Vagina (tissue), 2 donors: Measurements from ENCODE around the gene OR9G4. TPM values are rescaled to one million over a fixed set of nuclear protein-coding genes. Genes with fewer than 3 reads are reported as not detected.

Experiments used
- DNase-seq, 2 donors: peaks; one replicate each; pipeline ENCODE4 v3.0.0-alpha.2; 2017; ENCODE audit errors: extremely low spot score in 2 of 2
- H3K27ac ChIP-seq: fragments of 200-600 bp; sonication (generic); one replicate; pipeline ENCODE4 v1.5.1; 2019
- H3K27me3 ChIP-seq: fragments of 200-600 bp; sonication (generic); one replicate; pipeline ENCODE4 v1.5.1; 2019
- H3K36me3 ChIP-seq, 2 donors: fragments of 200-600 bp; sonication (generic); one replicate each; pipeline ENCODE4 v1.5.1; 2017 to 2019
- H3K4me1 ChIP-seq: fragments of 200-600 bp; sonication (generic); one replicate; pipeline ENCODE4 v1.5.1; 2019
- H3K4me3 ChIP-seq, 2 donors: fragments of 200-600 bp; sonication (generic); 1 replicate in 1 of 2; 2 replicates in 1 of 2; pipeline ENCODE4 v1.5.1; 2016 to 2019
- H3K9me3 ChIP-seq: fragments of 200-600 bp; sonication (generic); one replicate; pipeline ENCODE4 v1.5.1; 2019
- CTCF ChIP-seq, 3 experiments: fragments of 450-650 bp in 2 of 3; fragments of 200-600 bp in 1 of 3; sonication (generic) in 1 of 3; IDR thresholded peaks; one replicate each; pipeline ENCODE4 v1.5.1; 2017 to 2019; ENCODE audit warnings: antibody characterized with exemption in 3 of 3, mild to moderate bottlenecking in 2 of 3, moderate library complexity in 2 of 3
- POLR2A ChIP-seq, 2 donors: fragments of 450-650 bp; IDR thresholded peaks; one replicate each; pipeline ENCODE4 v1.6.1; 2017; ENCODE audit warnings: antibody characterized with exemption in 2 of 2, mild to moderate bottlenecking in 2 of 2, moderate library complexity in 2 of 2
- POLR2AphosphoS5 ChIP-seq, 2 donors: sonication (generic); formaldehyde crosslinking; IDR thresholded peaks; one replicate each; pipeline ENCODE4 v1.9.0; 2017; ENCODE audit warnings: antibody characterized with exemption in 2 of 2, mild to moderate bottlenecking in 2 of 2, low read depth in 1 of 2; ENCODE audit not compliant: insufficient read depth in 1 of 2
- intact Hi-C: fragments of 100-400 bp; cut with DNase I; formaldehyde crosslinking; loops from one replicate; pipeline ENCODE4 v1.15.1; 2023
- total RNA-seq: library from RNA; depleted of rRNA; stranded (reverse); fragments of >200 nt; gene quantifications from one replicate; pipeline ENCODE4 v1.2.3, GENCODE V29; 2016

Gene OR9G4
- total RNA-seq, 1 donor from 2014 or later = not detected

DNA sequence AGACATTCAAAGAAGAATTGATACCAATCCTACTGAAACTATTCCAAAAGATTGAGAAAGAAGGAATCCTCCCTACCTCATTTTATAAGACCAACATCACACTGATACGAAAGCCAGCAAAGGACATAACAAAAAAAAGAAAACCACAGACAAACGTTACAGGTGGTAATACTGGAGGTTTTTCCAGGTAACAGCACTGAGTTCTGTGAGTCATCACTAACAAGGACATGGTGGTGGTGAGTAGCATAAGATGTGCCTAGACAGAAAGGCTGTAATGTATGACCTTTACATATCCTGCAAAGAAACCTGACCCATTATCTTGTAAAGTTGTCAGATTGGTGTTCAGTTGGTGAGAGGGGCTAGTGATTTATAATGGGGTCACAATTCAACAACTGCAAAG lies 34.3 kb downstream of the OR9G4 start:
- Histone ChIP-seq H3K36me3 (no peaks in the 10 kb centered on the region), H3K4me1 (no peaks in the 10 kb centered on the region), H3K27me3 (no peaks in the 10 kb centered on the region), H3K27ac (no peak overlapping the region), H3K4me3 (no peak overlapping the region), H3K9me3 (no peaks in the 10 kb centered on the region)
- TF ChIP-seq POLR2AphosphoS5 (IDR thresholded peaks at IDR 0.05; ENCODE audit: insufficient read depth in 1 of 2, low read depth in 1 of 2) = no peak
- no peak for TF ChIP-seq CTCF (IDR thresholded peaks at IDR 0.05)
- no peak for TF ChIP-seq POLR2A (IDR thresholded peaks at IDR 0.05)
- no peak for DNase-seq
- intact Hi-C loops = no loop called here

GRCh38 chr11:56706486-56706885 lies 42.0 kb downstream of the OR9G4 start:
- TF ChIP-seq POLR2AphosphoS5 (IDR thresholded peaks at IDR 0.05; ENCODE audit: insufficient read depth in 1 of 2, low read depth in 1 of 2) = no peak
- TF ChIP-seq CTCF (IDR thresholded peaks at IDR 0.05) = no peak
- no peak for TF ChIP-seq POLR2A (IDR thresholded peaks at IDR 0.05)
- Histone ChIP-seq H3K4me3 (no peak overlapping the region), H3K4me1 (no peaks in the 10 kb centered on the region), H3K36me3 (no peaks in the 10 kb centered on the region), H3K27ac (no peak overlapping the region), H3K9me3 (no peaks in the 10 kb centered on the region), H3K27me3 (no peaks in the 10 kb centered on the region)
- no peak for DNase-seq
- intact Hi-C loops = no loop called here

GRCh38 chr11:56705784-56706396 lies 42.6 kb downstream of the OR9G4 start:
- Histone ChIP-seq H3K4me3 (no peak overlapping the region), H3K27me3 (no peaks in the 10 kb centered on the region), H3K36me3 (no peaks in the 10 kb centered on the region), H3K27ac (no peak overlapping the region), H3K9me3 (no peaks in the 10 kb centered on the region), H3K4me1 (no peaks in the 10 kb centered on the region)
- no peak for DNase-seq
- intact Hi-C loops = no loop called here
- no peak for TF ChIP-seq CTCF (IDR thresholded peaks at IDR 0.05)
- TF ChIP-seq POLR2A (IDR thresholded peaks at IDR 0.05) = no peak
- no peak for TF ChIP-seq POLR2AphosphoS5 (IDR thresholded peaks at IDR 0.05; ENCODE audit: insufficient read depth in 1 of 2, low read depth in 1 of 2)

DNA sequence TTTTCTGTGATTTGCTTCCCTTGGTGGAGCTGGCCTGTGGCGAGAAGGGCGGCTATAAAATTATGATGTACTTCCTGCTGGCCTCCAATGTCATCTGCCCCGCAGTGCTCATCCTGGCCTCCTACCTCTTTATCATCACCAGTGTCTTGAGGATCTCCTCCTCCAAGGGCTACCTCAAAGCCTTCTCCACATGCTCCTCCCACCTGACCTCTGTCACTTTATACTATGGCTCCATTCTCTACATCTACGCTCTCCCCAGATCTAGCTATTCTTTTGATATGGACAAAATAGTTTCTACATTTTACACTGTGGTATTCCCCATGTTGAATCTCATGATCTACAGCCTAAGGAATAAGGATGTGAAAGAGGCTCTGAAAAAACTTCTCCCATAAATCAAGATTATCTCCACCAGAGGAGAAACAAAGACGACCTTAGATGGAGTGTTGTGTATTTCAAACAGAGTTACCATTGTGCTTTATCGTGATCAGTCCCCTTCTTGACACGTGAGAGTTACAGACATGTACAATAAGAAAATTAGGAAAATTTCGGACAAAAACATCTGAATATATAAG lies 47.5 kb downstream of the OR9G4 start:
- TF ChIP-seq CTCF (IDR thresholded peaks at IDR 0.05) (no peak), POLR2AphosphoS5 (IDR thresholded peaks at IDR 0.05; ENCODE audit: insufficient read depth in 1 of 2, low read depth in 1 of 2) (no peak), POLR2A (IDR thresholded peaks at IDR 0.05) (no peak)
- no peaks in the 10 kb centered on the region for H3K9me3 ChIP-seq
- intact Hi-C loops = no loop called here

DNA sequence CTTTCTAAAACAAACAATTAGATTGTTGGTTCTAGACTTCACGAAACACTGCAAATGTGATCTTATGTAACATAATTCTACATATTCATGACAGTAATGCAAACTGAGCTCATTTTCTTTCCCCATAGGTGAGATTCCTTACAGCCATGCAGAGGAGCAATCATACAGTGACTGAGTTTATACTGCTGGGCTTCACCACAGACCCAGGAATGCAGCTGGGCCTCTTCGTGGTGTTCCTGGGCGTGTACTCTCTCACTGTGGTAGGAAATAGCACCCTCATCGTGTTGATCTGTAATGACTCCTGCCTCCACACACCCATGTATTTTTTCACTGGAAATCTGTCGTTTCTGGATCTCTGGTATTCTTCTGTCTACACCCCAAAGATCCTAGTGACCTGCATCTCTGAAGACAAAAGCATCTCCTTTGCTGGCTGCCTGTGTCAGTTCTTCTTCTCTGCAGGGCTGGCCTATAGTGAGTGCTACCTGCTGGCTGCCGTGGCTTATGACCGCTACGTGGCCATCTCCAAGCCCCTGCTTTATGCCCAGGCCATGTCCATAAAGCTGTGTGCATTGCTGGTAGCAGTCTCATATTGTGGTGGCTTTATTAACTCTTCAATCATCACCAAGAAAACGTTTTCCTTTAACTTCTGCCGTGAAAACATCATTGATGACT lies 48.1 kb downstream of the OR9G4 start:
- Histone ChIP-seq H3K36me3 (no peaks in the 10 kb centered on the region), H3K4me1 (no peaks in the 10 kb centered on the region), H3K27me3 (no peaks in the 10 kb centered on the region), H3K4me3 (no peak overlapping the region), H3K27ac (no peak overlapping the region), H3K9me3 (no peaks in the 10 kb centered on the region)
- no peak for DNase-seq
- TF ChIP-seq POLR2AphosphoS5 (IDR thresholded peaks at IDR 0.05; ENCODE audit: insufficient read depth in 1 of 2, low read depth in 1 of 2) = no peak
- TF ChIP-seq CTCF (IDR thresholded peaks at IDR 0.05) = no peak
- no peak for TF ChIP-seq POLR2A (IDR thresholded peaks at IDR 0.05)
- intact Hi-C loops = no loop called here

More for the DNA sequence above, 47.5 kb downstream of the OR9G4 start:
- H3K4me3 ChIP-seq = no peak overlapping the region
- H3K4me1 ChIP-seq = no peaks in the 10 kb centered on the region
- no peaks in the 10 kb centered on the region for H3K27me3 ChIP-seq
- DNase-seq = no peak
- no peak overlapping the region for H3K27ac ChIP-seq
- no peaks in the 10 kb centered on the region for H3K36me3 ChIP-seq
